ENCODE measurements around the gene NRP2. TPM values are rescaled to one million over a fixed set of nuclear protein-coding genes. Genes with fewer than 3 reads are reported as not detected.
A peak's percentile ranks its signal among the peaks of the same experiment; 100 is the strongest.

NRP2 gene
- total and polyA plus RNA-seq, 11 donors, result 2.0 to 57.5 (median 4.7) TPM

DNA sequence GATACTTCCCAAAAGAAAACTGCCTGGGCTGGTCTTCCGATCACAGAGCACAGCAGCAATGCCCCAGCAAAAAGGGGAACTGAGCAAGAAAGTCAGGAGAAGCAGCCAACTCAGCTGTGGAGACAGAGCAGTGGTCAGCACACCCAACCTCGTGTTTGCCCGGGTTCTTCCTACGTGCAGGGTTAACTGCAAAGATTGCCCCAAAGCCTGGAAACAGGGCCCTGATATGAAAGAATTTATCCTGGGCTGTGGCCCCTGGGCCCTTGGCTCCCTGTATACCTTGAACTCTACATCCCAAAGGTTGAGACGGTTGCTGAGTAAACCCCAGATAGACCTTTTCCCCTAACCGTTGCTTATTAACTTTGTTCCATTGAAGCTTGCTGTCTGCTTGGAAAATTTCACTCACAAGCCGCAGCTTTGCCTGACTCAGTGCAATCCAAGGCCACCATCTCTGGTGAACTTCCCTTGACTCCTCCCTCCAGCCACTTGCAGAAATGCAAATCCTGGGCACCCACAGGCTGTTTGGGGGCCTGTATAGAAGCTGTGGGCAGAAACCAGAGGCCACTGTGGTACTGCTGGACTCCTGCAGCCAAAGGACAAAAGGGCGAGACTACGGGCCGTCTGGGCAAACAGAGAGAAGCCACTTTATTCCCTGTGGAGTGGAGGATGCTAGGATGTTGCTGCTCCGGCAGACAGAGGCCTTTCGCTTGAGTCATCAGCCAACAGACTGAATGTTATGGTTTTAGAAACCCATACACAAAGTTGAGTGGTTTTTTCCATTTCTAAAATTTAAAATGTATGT lies 18.2 kb downstream of the NRP2 start:
- intact Hi-C loops (cut with DNase I), result no loop called here
- ATAC-seq, result peak in 3 of 4 donors; percentile 47 to 59 (median 49)
- no peaks in the 10 kb centered on the region for H3K9me3 ChIP-seq
- TF ChIP-seq, protein P1, sequence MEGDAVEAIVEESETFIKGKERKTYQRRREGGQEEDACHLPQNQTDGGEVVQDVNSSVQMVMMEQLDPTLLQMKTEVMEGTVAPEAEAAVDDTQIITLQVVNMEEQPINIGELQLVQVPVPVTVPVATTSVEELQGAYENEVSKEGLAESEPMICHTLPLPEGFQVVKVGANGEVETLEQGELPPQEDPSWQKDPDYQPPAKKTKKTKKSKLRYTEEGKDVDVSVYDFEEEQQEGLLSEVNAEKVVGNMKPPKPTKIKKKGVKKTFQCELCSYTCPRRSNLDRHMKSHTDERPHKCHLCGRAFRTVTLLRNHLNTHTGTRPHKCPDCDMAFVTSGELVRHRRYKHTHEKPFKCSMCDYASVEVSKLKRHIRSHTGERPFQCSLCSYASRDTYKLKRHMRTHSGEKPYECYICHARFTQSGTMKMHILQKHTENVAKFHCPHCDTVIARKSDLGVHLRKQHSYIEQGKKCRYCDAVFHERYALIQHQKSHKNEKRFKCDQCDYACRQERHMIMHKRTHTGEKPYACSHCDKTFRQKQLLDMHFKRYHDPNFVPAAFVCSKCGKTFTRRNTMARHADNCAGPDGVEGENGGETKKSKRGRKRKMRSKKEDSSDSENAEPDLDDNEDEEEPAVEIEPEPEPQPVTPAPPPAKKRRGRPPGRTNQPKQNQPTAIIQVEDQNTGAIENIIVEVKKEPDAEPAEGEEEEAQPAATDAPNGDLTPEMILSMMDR (IDR thresholded peaks at IDR 0.05), result no peak
- TF ChIP-seq POLR2A (IDR thresholded peaks at IDR 0.05), result no peak
- peaks cover 0 to 4% (median 0%) of the 10 kb centered on the region in 9 donors for H3K36me3 ChIP-seq
- no peaks in the 10 kb centered on the region for H3K27me3 ChIP-seq
- peak overlapping the region in 6 of 12 donors; percentile 21 to 93 (median 38) for H3K27ac ChIP-seq
- peak in 1 of 5 donors; percentile 54 for DNase-seq
- H3K4me3 ChIP-seq, result no peak overlapping the region
- 76 to 79% (median 76%) methylated on average over 12 of the region's 12 CpGs for WGBS, 4 donors
- peaks cover 0 to 84% (median 33%) of the 10 kb centered on the region in 12 donors for H3K4me1 ChIP-seq

DNA sequence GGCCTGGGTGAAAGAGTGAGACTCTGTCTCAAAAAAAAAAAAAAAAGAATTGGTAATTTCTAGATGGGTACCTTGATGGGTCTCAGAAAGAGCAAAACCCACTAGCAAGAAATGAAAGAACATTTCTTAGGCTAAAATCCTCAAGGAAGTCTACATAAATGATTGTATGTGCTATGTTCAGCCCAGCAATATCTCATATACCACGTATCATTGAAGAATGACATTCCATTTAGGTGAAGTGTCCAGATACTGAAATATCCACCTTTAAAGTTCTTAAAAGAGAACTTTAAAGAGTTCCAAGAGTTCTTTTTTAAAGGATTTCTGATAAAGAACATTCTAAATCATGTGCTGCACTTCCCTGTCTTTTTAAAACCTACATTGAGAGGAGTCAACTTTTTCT lies 19.2 kb downstream of the NRP2 start:
- H3K9me3 ChIP-seq, result no peaks in the 10 kb centered on the region
- peak overlapping the region in 5 of 12 donors; percentile 19 to 93 (median 26) for H3K27ac ChIP-seq
- intact Hi-C loops (cut with DNase I), result no loop called here
- peaks cover 0 to 87% (median 43%) of the 10 kb centered on the region in 12 donors for H3K4me1 ChIP-seq
- no peak overlapping the region for H3K4me3 ChIP-seq
- no peaks in the 10 kb centered on the region for H3K27me3 ChIP-seq
- ATAC-seq (no peak), DNase-seq (no peak)
- no peak for TF ChIP-seq POLR2A (IDR thresholded peaks at IDR 0.05)
- TF ChIP-seq, protein P1 (IDR thresholded peaks at IDR 0.05), result no peak
- WGBS, 4 donors, result 81 to 90% (median 83%) methylated on average over 1 of the region's 1 CpG
- H3K36me3 ChIP-seq, result peaks cover 0 to 4% (median 0%) of the 10 kb centered on the region in 9 donors

DNA sequence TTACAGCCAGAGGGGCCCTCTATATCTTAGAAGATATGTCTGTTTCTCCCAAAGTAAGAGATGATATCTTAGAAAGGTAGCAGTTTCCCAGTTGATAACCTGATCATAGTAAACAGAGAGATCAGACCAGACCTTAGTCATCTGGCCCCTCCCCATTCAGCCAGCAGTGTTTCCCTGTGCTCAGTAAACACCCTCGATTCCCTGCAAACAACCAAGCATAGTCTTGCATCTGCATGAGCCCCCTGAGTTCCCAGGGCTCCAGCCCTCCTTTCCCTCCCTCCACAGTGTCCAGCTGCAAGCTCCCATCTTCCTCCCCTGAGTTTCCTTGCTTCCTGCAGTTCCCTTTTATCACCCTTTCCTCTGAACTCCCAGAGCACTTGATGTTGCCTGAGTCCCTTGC lies 20.3 kb downstream of the NRP2 start:
- intact Hi-C loops (cut with DNase I), result no loop called here

More for the DNA sequence above, 20.3 kb downstream of the NRP2 start:
- no peak overlapping the region for H3K4me3 ChIP-seq
- ATAC-seq (no peak), DNase-seq (no peak)
- H3K9me3 ChIP-seq, result no peaks in the 10 kb centered on the region
- TF ChIP-seq, protein P1 (IDR thresholded peaks at IDR 0.05), result no peak
- TF ChIP-seq POLR2A (IDR thresholded peaks at IDR 0.05), result no peak
- 33 to 69% (median 44%) methylated on average over 1 of the region's 1 CpG for WGBS, 4 donors
- H3K27me3 ChIP-seq, result no peaks in the 10 kb centered on the region
- peaks cover 0 to 98% (median 53%) of the 10 kb centered on the region in 12 donors for H3K4me1 ChIP-seq
- H3K36me3 ChIP-seq, result peaks cover 0 to 4% (median 0%) of the 10 kb centered on the region in 9 donors
- H3K27ac ChIP-seq, result peak overlapping the region in 3 of 12 donors; percentile 7 to 93 (median 91)
